ENCODE measurements around the gene NCKAP5. TPM values are rescaled to one million over a fixed set of nuclear protein-coding genes. Genes with fewer than 3 reads are reported as not detected.

The NCKAP5 gene
- total RNA-seq, 1 experiment from 2014 or later, result not detected

- intact Hi-C loops (cut with micrococcal nuclease; ENCODE audit: unreplicated experiment), result no loop called here
- no peak for DNase-seq
- H3K4me3 ChIP-seq, result no peak overlapping the region
- no peaks in the 10 kb centered on the region for H3K79me2 ChIP-seq (ENCODE audit: low read depth)
- no peaks in the 10 kb centered on the region for H3K27me3 ChIP-seq (ENCODE audit: insufficient read depth, low read depth)
- no peak overlapping the region for H3K4me2 ChIP-seq
- POLR2A ChIA-PET (ENCODE audit: unreplicated experiment), result no interaction called here
- H2AFZ ChIP-seq, result no peak overlapping the region
- no peak overlapping the region for H3K27ac ChIP-seq
- no peaks in the 10 kb centered on the region for H4K20me1 ChIP-seq (ENCODE audit: insufficient read depth)
- H3K9me3 ChIP-seq (ENCODE audit: insufficient read depth, low read depth), result no peaks in the 10 kb centered on the region; the same call in none of the 2 replicates
- no peaks in the 10 kb centered on the region for H3K9me2 ChIP-seq (ENCODE audit: insufficient read depth)
- CTCF ChIA-PET, result no interaction called here
- no peaks in the 10 kb centered on the region for H3K36me3 ChIP-seq (ENCODE audit: low read depth)
- H3F3A ChIP-seq (ENCODE audit: insufficient read depth, low read depth), result no peaks in the 10 kb centered on the region
- no TSS peak for BruUV-seq (replicated peaks)
- no peak for TF ChIP-seq CTCF (conservative IDR thresholded peaks at IDR 0.05)
- TF ChIP-seq EZH2 (IDR thresholded peaks at IDR 0.05; ENCODE audit: low read depth), result no peak
- 0 out of 2 replicates have a peak, but pooled peaks cover 5% of the 10 kb centered on the region for H3K4me1 ChIP-seq (replicated peaks; ENCODE audit: insufficient read depth)
These were observed 583.5 kb downstream of the NCKAP5 start for GRCh38 chr2:132984731-132985130.

- intact Hi-C loops (cut with micrococcal nuclease; ENCODE audit: unreplicated experiment), result no loop called here
- Histone ChIP-seq H3K27me3 (ENCODE audit: insufficient read depth, low read depth) (no peaks in the 10 kb centered on the region), H3K79me2 (ENCODE audit: low read depth) (no peaks in the 10 kb centered on the region), H3K9me3 (ENCODE audit: insufficient read depth, low read depth) (no peaks in the 10 kb centered on the region; the same call in none of the 2 replicates), H3K4me2 (no peak overlapping the region), H4K20me1 (ENCODE audit: insufficient read depth) (no peaks in the 10 kb centered on the region), H3F3A (ENCODE audit: insufficient read depth, low read depth) (no peaks in the 10 kb centered on the region), H3K4me1 (replicated peaks; ENCODE audit: insufficient read depth) (0 out of 2 replicates have a peak, but pooled peaks cover 5% of the 10 kb centered on the region), H3K4me3 (no peak overlapping the region), H3K27ac (no peak overlapping the region), H3K36me3 (ENCODE audit: low read depth) (no peaks in the 10 kb centered on the region), H3K9me2 (ENCODE audit: insufficient read depth) (no peaks in the 10 kb centered on the region), H2AFZ (no peak overlapping the region)
- no TSS peak for BruUV-seq (replicated peaks)
- POLR2A ChIA-PET (ENCODE audit: unreplicated experiment), result no interaction called here
- CTCF ChIA-PET, result interaction anchor here (0.6 kb wide), 1 partner anchor 1498 kb away, joined by 3 read pairs; no protein-coding TSS in a partner anchor
- DNase-seq, result no peak
- TF ChIP-seq CTCF (conservative IDR thresholded peaks at IDR 0.05) (no peak), EZH2 (IDR thresholded peaks at IDR 0.05; ENCODE audit: low read depth) (no peak)
These were observed 588.0 kb downstream of the NCKAP5 start for GRCh38 chr2:132980304-132980703.

GRCh38 chr2:132979339-132980093, 588.7 kb downstream of the NCKAP5 start:
- no peaks in the 10 kb centered on the region for H3K27me3 ChIP-seq (ENCODE audit: insufficient read depth, low read depth)
- no peaks in the 10 kb centered on the region; the same call in 1 of the 2 replicates for H3K9me2 ChIP-seq (ENCODE audit: insufficient read depth)
- no peaks in the 10 kb centered on the region for H3K36me3 ChIP-seq (ENCODE audit: low read depth)
- CTCF ChIA-PET, result no interaction called here
- H4K20me1 ChIP-seq (ENCODE audit: insufficient read depth), result no peaks in the 10 kb centered on the region
- H3K4me3 ChIP-seq, result no peak overlapping the region
- no peak overlapping the region for H3K4me2 ChIP-seq
- H3K4me1 ChIP-seq (replicated peaks; ENCODE audit: insufficient read depth), result 0 out of 2 replicates have a peak, but pooled peaks cover 5% of the 10 kb centered on the region
- TF ChIP-seq CTCF (conservative IDR thresholded peaks at IDR 0.05) (no peak), EZH2 (IDR thresholded peaks at IDR 0.05; ENCODE audit: low read depth) (no peak)
- BruUV-seq (replicated peaks), result no TSS peak
- DNase-seq, result no peak
- intact Hi-C loops (cut with micrococcal nuclease; ENCODE audit: unreplicated experiment), result no loop called here
- H2AFZ ChIP-seq, result no peak overlapping the region
- no peak overlapping the region for H3K27ac ChIP-seq
- no peaks in the 10 kb centered on the region for H3F3A ChIP-seq (ENCODE audit: insufficient read depth, low read depth)
- H3K79me2 ChIP-seq (ENCODE audit: low read depth), result no peaks in the 10 kb centered on the region
- POLR2A ChIA-PET (ENCODE audit: unreplicated experiment), result no interaction called here
- H3K9me3 ChIP-seq (ENCODE audit: insufficient read depth, low read depth), result no peaks in the 10 kb centered on the region; the same call in 1 of the 2 replicates
